HEK293 (cell line): Measurements from ENCODE around the gene PACS2.

Experiments used
- CTCF ChIA-PET: fragments of 350-600 bp; formaldehyde crosslinking; extraction: SDS; loops from one replicate; lab custom pipeline; 2021; ENCODE audit warnings: antibody characterized with exemption; lab: Yijun Ruan, JAX
- POLR2A ChIA-PET: fragments of 300-600 bp; formaldehyde crosslinking; extraction: SDS; loops from one replicate; lab custom pipeline; 2020; ENCODE audit warnings: antibody characterized with exemption, inconsistent platforms; lab: Yijun Ruan, JAX
- H3K27ac ChIP-seq: fragments of 200-500 bp; sonication (Bioruptor generic); 2 replicates; pipeline ENCODE4 v1.5.1; 2014; ENCODE audit warnings: low read depth, low read length, control low read depth, inconsistent platforms; ENCODE audit errors: extremely low read depth
- H3K36me3 ChIP-seq, 2 experiments: fragments of 200-500 bp in 1 of 2; sonication (Bioruptor generic) in 1 of 2; 1 replicate in 1 of 2; 2 replicates in 1 of 2; pipeline ENCODE4 v1.5.1; 2014 to 2017; ENCODE audit warnings: inconsistent platforms in 2 of 2, low read length in 2 of 2; ENCODE audit not compliant: control insufficient read depth in 2 of 2, insufficient read depth in 1 of 2
- H3K4me1 ChIP-seq: fragments of 200-500 bp; sonication (Bioruptor generic); 2 replicates; pipeline ENCODE4 v1.5.1; 2014; ENCODE audit warnings: mild to moderate bottlenecking, low read length, inconsistent platforms; ENCODE audit not compliant: control insufficient read depth, insufficient read depth
- H3K4me3 ChIP-seq: 2 replicates; pipeline ENCODE4 v1.5.1; 2011; ENCODE audit warnings: low read depth, mild to moderate bottlenecking, control low read depth, low read length, moderate library complexity
- H3K9me3 ChIP-seq: fragments of 200-500 bp; sonication (Bioruptor generic); 2 replicates; pipeline ENCODE4 v1.5.1; 2014; ENCODE audit warnings: low read depth, low read length, inconsistent platforms; ENCODE audit not compliant: control insufficient read depth, insufficient read depth
- BCL11B ChIP-seq: fragments of 450-650 bp; formaldehyde crosslinking; IDR thresholded peaks from 2 replicates; pipeline ENCODE4 v1.5.1; 2016; ENCODE audit warnings: low read depth, missing biosample characterization, missing genetic modification characterization
- GLIS1 ChIP-seq: fragments of 450-650 bp; formaldehyde crosslinking; IDR thresholded peaks from 2 replicates; pipeline ENCODE4 v1.5.1; 2016; ENCODE audit warnings: missing biosample characterization, missing genetic modification characterization
- KLF10 ChIP-seq: fragments of 450-650 bp; IDR thresholded peaks from 2 replicates; pipeline ENCODE4 v1.5.1; 2018; ENCODE audit warnings: missing biosample characterization, mild to moderate bottlenecking, missing genetic modification characterization
- ZIC2 ChIP-seq: fragments of 450-650 bp; formaldehyde crosslinking; IDR thresholded peaks from 2 replicates; pipeline ENCODE4 v1.5.1; 2016; ENCODE audit warnings: missing biosample characterization, missing genetic modification characterization
- ZNF174 ChIP-seq: fragments of 450-650 bp; formaldehyde crosslinking; IDR thresholded peaks from 2 replicates; pipeline ENCODE4 v1.5.0; 2017; ENCODE audit warnings: missing biosample characterization, mild to moderate bottlenecking, missing genetic modification characterization
- ZNF335 ChIP-seq: fragments of 450-650 bp; formaldehyde crosslinking; conservative IDR thresholded peaks from 2 replicates; pipeline ENCODE4 v1.5.1; 2016; ENCODE audit warnings: missing biosample characterization, missing genetic modification characterization
- ZNF426 ChIP-seq: fragments of 450-650 bp; formaldehyde crosslinking; IDR thresholded peaks from 2 replicates; pipeline ENCODE4 v1.5.1; 2017; ENCODE audit warnings: missing biosample characterization, missing genetic modification characterization, mild to moderate bottlenecking, inconsistent platforms, moderate library complexity
- ZNF600 ChIP-seq: fragments of 450-650 bp; formaldehyde crosslinking; IDR thresholded peaks from 2 replicates; pipeline ENCODE4 v1.5.1; 2016; ENCODE audit warnings: missing biosample characterization, missing genetic modification characterization
- ZNF677 ChIP-seq: fragments of 450-650 bp; IDR thresholded peaks from 2 replicates; pipeline ENCODE4 v1.5.0; 2018; ENCODE audit warnings: missing biosample characterization, mild to moderate bottlenecking, missing genetic modification characterization, moderate library complexity
- ZNF791 ChIP-seq: fragments of 450-650 bp; formaldehyde crosslinking; IDR thresholded peaks from 2 replicates; pipeline ENCODE4 v1.5.1; 2016; ENCODE audit warnings: missing biosample characterization, missing genetic modification characterization
- TF ChIP-seq, protein P1 (sequence below): sonication (generic); formaldehyde crosslinking; IDR thresholded peaks from 2 replicates; pipeline ENCODE4 v1.8.1; 2022; ENCODE audit warnings: mild to moderate bottlenecking, moderate library complexity, missing genetic modification reagents
- TF ChIP-seq, protein P2 (sequence below): fragments of 450-650 bp; formaldehyde crosslinking; IDR thresholded peaks from 2 replicates; pipeline ENCODE4 v1.5.1; 2016; ENCODE audit warnings: missing biosample characterization, missing genetic modification characterization
- TF ChIP-seq, protein P3 (sequence below): fragments of 450-650 bp; formaldehyde crosslinking; IDR thresholded peaks from 2 replicates; pipeline ENCODE4 v1.5.1; 2017; ENCODE audit warnings: missing biosample characterization, missing genetic modification characterization
- TF ChIP-seq, protein P4 (sequence below): fragments of 450-650 bp; formaldehyde crosslinking; IDR thresholded peaks from 2 replicates; pipeline ENCODE4 v1.5.1; 2017; ENCODE audit warnings: missing biosample characterization, missing genetic modification characterization
- TF ChIP-seq, protein P5 (sequence below): fragments of 450-650 bp; formaldehyde crosslinking; IDR thresholded peaks from 2 replicates; pipeline ENCODE4 v1.5.1; 2017; ENCODE audit warnings: missing biosample characterization, mild to moderate bottlenecking, missing genetic modification characterization, moderate library complexity
- TF ChIP-seq, protein P6 (sequence below): fragments of 450-650 bp; formaldehyde crosslinking; IDR thresholded peaks from 2 replicates; pipeline ENCODE4 v1.5.1; 2016; ENCODE audit warnings: missing biosample characterization, missing genetic modification characterization

PACS2 gene

DNA sequence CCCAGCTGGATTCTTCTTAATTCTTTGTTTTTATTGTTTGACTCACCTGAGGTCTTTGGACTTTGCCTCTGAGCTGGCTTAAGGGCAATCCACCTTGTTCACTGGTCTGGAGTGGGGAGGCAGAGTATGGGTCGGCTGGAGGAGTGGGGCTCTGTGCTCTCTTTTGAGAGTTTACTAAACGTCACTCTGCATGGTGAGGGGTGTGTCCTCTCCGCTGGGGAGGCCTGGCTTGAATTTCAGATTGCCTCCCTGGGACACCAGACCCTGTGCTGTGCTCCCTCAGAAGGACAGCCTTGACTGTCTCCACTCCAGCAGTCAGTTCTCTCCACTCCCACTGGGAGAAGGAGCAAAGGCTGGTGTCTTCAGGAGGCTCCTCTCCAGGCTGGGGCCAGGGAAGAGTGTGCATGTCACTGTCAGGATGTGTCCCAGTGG lies 103.2 kb downstream of the PACS2 start:
- Histone ChIP-seq H3K27ac (no peak overlapping the region), H3K4me1 (peaks cover 9% of the 10 kb centered on the region), H3K4me3 (no peak overlapping the region), H3K36me3 (peaks cover 0 to 16% of the 10 kb centered on the region in 2 experiments; a peak in 2 of 3 replicates), H3K9me3 (no peaks in the 10 kb centered on the region)
- peak; percentile 33; the same call in 1 of the 2 replicates for TF ChIP-seq KLF10 (tag by site-specific recombination)
- TF ChIP-seq ZIC2 (tag by site-specific recombination): peak; percentile 81
- TF ChIP-seq, protein P1, sequence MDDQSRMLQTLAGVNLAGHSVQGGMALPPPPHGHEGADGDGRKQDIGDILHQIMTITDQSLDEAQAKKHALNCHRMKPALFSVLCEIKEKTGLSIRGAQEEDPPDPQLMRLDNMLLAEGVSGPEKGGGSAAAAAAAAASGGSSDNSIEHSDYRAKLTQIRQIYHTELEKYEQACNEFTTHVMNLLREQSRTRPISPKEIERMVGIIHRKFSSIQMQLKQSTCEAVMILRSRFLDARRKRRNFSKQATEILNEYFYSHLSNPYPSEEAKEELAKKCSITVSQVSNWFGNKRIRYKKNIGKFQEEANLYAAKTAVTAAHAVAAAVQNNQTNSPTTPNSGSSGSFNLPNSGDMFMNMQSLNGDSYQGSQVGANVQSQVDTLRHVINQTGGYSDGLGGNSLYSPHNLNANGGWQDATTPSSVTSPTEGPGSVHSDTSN (CRISPR knock-in tag): no peak
- TF ChIP-seq GLIS1 (tag by site-specific recombination): peak; percentile 79
- TF ChIP-seq BCL11B (tag by site-specific recombination): 0 out of 2 replicates have a peak, but pooled peaks have one; percentile 9
- TF ChIP-seq ZNF335: no peak
- TF ChIP-seq ZNF174 (tag by site-specific recombination): no peak
- TF ChIP-seq, protein P2, sequence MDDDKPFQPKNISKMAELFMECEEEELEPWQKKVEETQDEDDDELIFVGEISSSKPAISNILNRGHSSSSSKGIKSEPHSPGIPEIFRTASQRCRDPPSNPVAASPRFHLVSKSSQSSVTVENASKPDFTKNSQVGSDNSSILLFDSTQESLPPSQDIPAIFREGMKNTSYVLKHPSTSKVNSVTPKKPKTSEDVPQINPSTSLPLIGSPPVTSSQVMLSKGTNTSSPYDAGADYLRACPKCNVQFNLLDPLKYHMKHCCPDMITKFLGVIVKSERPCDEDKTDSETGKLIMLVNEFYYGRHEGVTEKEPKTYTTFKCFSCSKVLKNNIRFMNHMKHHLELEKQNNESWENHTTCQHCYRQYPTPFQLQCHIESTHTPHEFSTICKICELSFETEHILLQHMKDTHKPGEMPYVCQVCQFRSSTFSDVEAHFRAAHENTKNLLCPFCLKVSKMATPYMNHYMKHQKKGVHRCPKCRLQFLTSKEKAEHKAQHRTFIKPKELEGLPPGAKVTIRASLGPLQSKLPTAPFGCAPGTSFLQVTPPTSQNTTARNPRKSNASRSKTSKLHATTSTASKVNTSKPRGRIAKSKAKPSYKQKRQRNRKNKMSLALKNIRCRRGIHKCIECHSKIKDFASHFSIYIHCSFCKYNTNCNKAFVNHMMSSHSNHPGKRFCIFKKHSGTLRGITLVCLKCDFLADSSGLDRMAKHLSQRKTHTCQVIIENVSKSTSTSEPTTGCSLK: no peak
- no peak for TF ChIP-seq ZNF791 (tag by site-specific recombination)
- no peak for TF ChIP-seq ZNF677 (tag by site-specific recombination)
- POLR2A ChIA-PET: no interaction called here
- CTCF ChIA-PET: interaction anchor here (1.3 kb wide), 1 partner anchor 72 kb away, joined by 4 read pairs; no protein-coding TSS in a partner anchor

DNA sequence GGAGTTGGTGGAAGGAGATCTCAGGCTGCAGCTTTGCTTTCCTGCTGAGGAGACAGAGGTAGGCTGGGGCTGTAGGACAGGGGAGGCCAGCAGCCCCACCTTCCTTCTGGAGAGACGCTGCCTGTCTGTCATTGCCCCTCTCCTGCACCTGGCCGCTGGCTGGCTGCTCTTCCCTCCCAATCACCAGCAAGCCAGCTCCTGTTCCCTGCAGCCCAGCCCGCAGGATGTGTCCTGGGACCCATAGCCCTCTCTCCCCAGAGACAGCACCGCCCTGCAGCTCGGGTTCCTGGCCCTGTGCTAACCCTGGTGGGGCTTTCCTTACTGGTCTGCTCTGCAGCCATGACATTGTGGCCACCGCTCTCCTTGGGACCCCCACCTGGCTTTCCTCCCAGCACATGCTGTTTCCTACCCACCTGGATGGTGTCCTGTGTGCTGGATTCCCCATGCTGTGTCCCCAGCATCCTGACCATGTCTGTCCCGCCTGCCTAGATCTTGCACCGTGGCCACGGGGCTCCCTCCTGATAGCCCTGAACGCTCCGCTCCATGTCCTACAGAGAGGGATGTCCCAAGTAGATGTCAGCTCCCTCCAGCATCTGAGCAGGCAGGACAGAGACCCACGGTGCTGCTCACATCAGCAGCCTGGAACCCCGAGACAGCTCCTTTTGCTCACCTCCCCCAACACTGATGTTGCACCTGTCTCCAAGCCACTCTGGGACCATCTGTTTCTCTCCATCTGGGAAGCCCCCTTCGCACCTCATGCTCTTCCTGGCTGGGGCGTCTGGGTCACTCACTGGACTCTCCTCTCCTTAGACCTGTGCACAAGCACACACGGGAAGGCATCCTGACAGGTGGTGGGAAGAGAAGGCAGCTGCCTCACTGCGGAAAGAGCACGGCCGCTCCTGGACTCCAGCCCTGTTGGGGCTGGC lies 104.0 kb downstream of the PACS2 start:
- POLR2A ChIA-PET: no interaction called here
- 0 out of 2 replicates have a peak overlapping the region, but pooled peaks have one; percentile 58 for H3K27ac ChIP-seq
- H3K9me3 ChIP-seq: no peaks in the 10 kb centered on the region
- TF ChIP-seq, protein P3, sequence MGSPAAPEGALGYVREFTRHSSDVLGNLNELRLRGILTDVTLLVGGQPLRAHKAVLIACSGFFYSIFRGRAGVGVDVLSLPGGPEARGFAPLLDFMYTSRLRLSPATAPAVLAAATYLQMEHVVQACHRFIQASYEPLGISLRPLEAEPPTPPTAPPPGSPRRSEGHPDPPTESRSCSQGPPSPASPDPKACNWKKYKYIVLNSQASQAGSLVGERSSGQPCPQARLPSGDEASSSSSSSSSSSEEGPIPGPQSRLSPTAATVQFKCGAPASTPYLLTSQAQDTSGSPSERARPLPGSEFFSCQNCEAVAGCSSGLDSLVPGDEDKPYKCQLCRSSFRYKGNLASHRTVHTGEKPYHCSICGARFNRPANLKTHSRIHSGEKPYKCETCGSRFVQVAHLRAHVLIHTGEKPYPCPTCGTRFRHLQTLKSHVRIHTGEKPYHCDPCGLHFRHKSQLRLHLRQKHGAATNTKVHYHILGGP: no peak
- TF ChIP-seq, protein P4, sequence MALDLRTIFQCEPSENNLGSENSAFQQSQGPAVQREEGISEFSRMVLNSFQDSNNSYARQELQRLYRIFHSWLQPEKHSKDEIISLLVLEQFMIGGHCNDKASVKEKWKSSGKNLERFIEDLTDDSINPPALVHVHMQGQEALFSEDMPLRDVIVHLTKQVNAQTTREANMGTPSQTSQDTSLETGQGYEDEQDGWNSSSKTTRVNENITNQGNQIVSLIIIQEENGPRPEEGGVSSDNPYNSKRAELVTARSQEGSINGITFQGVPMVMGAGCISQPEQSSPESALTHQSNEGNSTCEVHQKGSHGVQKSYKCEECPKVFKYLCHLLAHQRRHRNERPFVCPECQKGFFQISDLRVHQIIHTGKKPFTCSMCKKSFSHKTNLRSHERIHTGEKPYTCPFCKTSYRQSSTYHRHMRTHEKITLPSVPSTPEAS (tag by site-specific recombination): peak; percentile 63
- TF ChIP-seq ZNF426 (no peak), ZNF600 (tag by site-specific recombination) (peak; percentile 37; the same call in 1 of the 2 replicates), BCL11B (tag by site-specific recombination) (0 out of 2 replicates have a peak, but pooled peaks have one; percentile 3)
- TF ChIP-seq, protein P5, sequence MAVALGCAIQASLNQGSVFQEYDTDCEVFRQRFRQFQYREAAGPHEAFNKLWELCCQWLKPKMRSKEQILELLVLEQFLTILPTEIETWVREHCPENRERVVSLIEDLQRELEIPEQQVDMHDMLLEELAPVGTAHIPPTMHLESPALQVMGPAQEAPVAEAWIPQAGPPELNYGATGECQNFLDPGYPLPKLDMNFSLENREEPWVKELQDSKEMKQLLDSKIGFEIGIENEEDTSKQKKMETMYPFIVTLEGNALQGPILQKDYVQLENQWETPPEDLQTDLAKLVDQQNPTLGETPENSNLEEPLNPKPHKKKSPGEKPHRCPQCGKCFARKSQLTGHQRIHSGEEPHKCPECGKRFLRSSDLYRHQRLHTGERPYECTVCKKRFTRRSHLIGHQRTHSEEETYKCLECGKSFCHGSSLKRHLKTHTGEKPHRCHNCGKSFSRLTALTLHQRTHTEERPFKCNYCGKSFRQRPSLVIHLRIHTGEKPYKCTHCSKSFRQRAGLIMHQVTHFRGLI: peak; percentile 94
- TF ChIP-seq, protein P6, sequence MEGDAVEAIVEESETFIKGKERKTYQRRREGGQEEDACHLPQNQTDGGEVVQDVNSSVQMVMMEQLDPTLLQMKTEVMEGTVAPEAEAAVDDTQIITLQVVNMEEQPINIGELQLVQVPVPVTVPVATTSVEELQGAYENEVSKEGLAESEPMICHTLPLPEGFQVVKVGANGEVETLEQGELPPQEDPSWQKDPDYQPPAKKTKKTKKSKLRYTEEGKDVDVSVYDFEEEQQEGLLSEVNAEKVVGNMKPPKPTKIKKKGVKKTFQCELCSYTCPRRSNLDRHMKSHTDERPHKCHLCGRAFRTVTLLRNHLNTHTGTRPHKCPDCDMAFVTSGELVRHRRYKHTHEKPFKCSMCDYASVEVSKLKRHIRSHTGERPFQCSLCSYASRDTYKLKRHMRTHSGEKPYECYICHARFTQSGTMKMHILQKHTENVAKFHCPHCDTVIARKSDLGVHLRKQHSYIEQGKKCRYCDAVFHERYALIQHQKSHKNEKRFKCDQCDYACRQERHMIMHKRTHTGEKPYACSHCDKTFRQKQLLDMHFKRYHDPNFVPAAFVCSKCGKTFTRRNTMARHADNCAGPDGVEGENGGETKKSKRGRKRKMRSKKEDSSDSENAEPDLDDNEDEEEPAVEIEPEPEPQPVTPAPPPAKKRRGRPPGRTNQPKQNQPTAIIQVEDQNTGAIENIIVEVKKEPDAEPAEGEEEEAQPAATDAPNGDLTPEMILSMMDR (tag by site-specific recombination): no peak
- H3K36me3 ChIP-seq: peaks cover 4 to 18% of the 10 kb centered on the region in 2 experiments; a peak in 2 of 3 replicates
- CTCF ChIA-PET: interaction anchor here (1.3 kb wide), 1 partner anchor 71 kb away, joined by 4 read pairs; no protein-coding TSS in a partner anchor
- peaks cover 10% of the 10 kb centered on the region for H3K4me1 ChIP-seq
- peak overlapping the region; percentile 74; the same call in 1 of the 2 replicates for H3K4me3 ChIP-seq
